AML-193 (cell line): ENCODE measurements around the gene IQCF2.
"Not testable (repeated sequence)": the region's sequence is repeated elsewhere in the genome, so short reads cannot be mapped to it uniquely, and the experiment has no call there.

ENCODE experiments used
- DNase-seq, 2 experiments: peaks; one replicate each; lab custom pipeline; 2025; lab: John Stamatoyannopoulos, UW

Gene IQCF2

DNA sequence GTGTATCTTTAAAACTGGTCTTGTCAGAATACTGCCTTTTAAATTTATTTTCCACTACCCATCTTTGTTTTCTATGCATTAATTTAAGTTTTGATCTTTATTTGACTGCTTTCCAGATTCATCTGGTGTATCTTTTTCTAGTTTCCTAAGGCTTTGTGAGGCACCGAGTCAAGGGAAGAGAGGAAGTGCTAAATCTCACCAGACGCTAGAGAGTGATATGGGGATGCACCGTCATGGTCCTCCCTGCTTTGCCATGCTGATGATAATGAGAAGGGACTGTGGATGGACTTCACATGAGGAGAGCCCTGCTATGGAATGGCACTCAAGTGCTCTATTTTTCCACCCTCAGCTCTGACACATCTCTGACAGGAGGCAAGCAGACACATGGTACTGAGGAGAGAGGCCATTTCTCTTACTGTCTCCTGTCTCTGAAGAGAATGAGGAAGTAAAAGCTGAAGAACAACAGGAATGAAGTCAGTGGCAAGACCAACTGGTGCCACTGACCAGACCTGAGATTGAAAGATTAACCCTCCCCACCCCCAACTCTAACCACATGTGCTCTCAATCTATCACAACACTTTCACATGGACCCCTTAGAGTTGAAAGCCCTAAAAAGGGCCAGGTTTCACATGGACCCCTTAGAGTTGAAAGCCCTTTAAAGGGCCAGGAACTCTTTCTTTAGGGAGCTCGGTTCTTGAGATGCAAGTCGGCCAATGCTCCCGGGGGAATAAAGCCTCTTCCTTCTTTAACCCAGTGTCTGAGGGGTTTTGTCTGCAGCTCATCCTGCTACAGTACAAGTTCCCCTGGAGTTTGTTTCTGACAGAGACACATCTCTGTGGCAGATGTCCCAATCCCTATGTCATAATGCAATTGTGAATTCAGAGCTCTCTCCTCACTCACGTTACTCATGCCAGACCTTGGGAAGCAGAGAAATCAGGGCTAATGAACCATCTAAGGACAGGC lies at the start of gene IQCF2:
Gene IQCF2, plus strand, starts transcription at position 913 of the 963 bp plus-strand sequence. CDS start 52 bp downstream, outside the sequence.
- DNase-seq = no peak

DNA sequence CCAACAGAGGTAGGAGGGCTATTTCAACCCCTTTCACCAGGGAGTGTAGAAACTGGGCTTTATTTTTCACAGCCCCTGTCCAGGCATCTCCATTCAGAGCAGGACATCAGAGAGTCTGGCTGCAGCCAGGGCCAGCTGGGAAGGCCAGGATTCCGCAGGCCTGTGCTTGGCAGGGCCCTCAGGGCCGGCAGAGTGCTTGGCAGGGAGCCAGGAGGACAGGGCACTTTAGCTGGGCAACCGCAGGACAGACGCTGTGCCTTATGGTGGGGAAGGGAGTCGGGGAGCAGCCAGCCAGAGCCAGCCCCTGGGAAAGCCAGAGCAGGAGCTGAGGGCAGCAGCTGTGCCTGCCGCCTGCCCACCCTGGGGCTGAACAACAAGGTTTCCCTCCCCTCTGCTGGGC lies 47.9 kb upstream of the IQCF2 start:
- no peak for DNase-seq

DNA sequence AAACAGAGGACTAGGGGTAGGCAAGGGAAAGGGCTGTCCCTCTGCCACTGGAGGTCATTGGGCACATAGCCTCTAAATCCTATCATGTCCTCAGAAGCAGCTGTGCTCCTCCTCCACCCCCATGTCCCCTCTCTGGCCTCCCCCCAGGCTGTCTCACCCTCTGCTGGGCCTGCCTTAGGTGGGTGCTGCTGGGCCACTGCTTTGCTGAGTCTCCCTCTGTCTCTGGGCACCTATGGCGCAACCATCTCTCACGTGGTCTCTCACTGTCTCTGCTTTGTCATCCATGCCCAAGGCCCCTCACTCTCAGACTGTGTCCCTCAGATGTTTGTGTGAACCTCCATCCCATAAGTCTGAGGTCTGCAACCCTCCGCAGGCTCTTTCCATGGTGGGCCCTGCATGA lies 47.4 kb upstream of the IQCF2 start:
- DNase-seq = no peak

DNA sequence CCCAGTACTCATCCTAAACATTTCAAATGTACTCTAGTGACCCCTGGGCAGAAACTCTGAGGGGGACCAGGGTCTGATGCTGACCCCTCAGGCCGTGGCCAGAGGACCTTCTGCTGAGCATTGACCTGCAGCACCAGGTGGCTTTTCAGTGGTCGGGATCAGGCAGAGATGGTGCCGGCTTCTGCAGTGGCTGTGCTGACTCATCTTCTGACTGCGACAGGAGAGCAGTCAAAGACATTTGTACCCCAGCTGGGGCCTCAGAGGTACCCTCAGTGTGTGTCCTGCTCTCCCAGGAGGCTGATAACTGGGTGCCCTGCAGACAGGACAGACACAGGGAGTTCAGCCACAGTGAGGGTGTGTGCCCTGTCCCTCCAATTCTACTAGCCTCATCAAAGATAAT lies 45.8 kb upstream of the IQCF2 start:
- DNase-seq = no peak

DNA sequence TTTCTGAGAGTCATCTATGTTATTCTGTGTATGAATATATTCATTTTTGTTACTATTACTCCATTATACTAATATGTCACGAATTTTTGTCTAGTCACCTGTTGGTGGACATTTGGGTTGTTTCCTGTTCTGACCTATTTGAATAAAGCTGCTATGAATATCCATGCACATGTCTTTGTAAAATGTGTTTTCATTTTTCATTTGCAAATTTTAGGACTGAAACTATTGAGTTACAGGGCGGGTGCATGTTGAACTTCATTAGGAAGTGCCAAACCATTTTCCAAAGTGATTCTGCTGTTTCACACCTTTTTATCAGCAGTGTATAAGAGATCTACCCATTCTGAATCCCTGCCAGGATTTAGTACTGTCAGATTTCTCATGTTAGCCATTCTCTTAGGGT lies 44.7 kb upstream of the IQCF2 start:
- DNase-seq = no peak

DNA sequence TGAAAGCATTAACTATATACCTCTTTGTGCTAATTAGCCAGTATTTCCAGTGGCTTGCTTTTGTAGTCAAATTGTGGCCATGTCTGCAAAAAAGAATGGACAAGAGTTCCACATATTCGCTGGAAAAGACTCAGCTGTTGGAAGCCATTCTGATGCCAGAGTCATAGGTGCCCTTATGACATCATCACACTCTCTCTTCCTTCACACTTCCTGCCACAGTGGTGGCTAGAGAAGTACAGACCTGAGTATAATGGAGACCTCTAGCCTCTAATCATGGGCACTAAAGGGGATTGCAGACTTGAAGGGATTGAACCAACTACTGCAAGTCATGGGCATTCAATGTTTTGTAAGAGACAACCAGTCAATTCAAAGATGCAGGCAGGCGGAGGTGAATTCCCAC lies 44.0 kb upstream of the IQCF2 start:
- DNase-seq = no peak

DNA sequence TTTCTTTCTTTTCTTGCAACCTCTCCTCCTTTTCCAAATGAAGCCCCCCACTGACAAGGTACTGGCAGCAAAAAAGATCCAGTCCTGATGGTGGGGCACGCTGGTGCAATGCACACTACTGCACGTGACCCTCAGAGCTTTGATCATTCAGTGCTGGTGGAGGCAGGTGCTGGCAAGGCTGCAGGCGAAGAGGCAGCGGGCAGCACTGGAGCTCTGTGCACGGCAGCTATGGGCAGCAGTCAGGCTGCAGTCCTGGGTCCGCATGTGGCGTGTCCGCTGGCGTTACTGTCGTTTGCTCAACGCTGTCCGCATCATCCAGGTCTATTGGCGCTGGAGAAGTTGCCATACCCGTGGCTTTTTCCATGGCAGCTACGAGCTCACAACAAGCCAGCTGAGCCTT lies 42.3 kb upstream of the IQCF2 start:
- no peak for DNase-seq

DNA sequence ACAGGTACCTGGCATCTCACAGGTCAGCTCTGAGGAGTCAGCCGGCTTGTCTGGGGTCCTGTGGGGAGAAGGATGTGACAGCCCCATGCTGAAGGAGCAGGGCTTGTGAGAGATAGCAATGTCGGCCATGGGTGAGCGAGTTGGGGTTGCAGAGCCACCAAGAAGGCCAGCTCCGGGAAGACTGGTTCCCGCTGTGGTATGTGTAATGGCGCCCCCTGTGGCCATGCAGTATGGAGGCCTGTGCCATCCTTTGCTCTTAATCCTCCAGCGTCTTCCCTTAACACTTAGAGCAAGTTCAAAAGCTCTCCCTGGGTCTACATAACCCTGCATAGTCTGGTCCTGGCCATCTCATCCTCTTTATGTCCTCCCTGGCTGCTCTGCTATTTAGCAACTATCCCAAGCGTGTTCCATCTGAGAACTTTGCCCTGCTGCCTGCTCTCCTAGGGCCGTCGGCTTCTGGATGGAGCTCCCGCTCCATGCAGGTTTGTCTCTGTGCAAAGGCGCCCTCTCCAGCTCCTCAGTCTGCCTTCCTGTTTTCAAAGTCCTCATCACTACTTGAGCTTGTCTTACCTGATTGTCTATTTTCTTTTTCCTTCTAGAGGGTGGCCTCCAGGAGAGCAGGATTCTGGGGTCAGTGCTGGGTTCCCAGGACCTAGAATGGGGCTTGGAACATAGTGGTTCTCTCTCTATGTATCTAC lies 41.6 kb upstream of the IQCF2 start:
- DNase-seq = no peak

DNA sequence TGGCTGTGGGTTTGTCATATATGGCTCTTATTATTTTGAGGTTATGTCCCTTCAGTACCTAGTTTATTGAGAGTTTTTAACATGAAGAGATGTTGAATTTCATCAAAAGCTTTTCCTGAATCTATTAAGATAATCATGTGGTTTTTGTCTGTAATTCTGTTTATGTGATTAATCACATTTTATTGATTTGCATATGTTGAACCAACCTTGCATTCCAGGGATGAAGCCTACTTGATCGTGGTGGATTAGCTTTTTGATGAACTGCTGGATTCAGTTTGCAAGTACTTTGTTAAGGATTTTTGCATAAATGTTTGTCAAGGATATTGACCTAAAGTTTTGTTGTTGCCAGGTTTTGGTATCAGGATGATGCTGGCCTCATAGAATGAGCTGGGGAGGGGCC lies 33.1 kb upstream of the IQCF2 start:
- DNase-seq = no peak

DNA sequence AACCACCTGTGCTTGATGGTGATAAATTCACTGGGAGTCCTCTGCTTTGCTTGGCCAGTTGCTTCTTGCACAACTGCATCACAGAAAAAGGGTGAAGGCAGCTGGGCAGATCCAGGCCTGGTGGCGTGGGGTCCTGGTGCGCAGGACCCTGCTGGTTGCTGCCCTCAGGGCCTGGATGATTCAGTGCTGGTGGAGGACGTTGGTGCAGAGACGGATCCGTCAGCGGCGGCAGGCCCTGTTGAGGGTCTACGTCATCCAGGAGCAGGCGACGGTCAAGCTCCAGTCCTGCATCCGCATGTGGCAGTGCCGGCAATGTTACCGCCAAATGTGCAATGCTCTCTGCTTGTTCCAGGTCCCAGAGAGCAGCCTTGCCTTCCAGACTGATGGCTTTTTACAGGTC lies 31.1 kb upstream of the IQCF2 start:
- DNase-seq = no peak

DNA sequence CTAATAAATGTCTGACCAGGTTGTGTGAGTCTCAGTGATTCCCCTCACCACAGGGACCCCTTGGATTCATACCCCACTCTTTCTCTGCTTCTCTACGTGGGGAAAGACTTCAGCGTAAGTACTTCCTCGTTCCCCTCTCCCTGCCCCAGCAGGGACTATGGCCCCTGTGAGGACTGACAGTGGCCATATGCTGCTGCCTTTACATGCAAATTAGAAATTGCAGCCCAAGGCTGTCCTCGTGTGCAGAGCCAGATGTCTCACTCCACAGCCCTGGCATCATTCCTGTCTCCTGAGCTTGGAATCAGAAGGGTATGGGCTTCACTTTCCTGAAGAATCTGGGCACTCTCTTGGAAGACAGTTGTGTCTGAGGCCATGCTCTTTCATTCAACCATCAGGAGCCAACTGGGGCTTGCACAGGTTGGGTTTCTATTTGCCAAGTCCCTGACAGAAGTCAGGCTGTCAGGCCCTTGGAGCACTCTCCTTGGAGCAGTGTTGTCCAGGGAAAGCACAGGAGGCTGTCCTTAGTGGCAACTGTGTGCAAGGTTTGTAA lies 30.5 kb upstream of the IQCF2 start:
- no peak for DNase-seq

DNA sequence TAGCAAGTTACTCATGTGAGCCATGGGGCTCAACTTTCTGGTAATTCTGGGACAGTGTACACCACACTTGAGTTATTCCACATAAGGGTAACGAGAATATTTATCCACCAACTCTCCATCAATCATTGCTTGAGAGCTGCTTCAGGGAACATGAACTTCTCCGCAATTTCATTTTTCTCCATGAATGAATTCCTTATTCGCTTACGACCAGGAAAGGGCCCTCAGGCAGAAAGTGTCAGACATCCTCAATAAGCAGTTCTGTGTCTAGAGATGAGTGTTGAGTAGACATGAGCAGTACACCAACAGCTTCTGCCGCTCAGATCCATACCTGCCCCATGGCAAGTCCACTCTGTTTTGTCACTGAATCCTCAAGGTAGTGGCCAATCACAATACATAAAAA lies 24.8 kb upstream of the IQCF2 start:
- DNase-seq = no peak

DNA sequence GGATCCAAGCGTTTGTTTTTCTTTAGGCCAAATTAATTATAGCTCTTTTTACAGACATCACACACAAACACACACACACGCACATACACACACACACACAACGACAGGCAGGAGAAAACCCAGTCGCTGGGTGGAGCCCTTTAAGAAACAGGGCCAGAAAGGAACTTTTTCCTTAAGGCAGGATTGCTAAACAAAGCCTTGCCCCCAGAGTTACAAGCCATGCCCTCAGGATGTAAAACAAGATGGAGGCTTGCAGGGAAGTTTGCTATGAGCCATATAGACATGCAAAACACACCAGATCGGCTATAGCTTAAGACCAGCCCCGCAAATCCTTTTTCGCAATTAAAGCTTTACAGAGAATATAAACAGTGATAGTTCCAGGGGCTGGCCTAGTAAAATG lies 16.3 kb upstream of the IQCF2 start:
- DNase-seq = no peak

DNA sequence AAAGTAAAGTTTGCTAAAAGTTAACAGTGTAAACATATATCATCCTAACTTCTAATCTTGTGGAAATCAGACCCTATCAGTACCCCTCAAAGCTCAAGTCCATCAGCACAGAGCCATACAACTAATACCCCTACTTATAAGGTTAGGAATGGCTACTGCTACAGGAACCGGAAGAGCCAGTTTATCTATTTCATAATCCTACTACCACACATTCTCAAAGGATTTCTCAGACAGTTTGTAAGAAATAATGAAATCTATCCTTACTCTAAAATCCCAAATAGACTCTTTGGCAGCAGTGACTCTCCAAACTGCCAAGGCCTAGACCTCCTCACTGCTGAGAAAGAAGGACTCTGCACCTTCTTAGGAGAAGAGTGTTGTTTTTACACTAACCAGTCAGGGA lies 6.0 kb upstream of the IQCF2 start:
- DNase-seq = not testable (repeated sequence)

DNA sequence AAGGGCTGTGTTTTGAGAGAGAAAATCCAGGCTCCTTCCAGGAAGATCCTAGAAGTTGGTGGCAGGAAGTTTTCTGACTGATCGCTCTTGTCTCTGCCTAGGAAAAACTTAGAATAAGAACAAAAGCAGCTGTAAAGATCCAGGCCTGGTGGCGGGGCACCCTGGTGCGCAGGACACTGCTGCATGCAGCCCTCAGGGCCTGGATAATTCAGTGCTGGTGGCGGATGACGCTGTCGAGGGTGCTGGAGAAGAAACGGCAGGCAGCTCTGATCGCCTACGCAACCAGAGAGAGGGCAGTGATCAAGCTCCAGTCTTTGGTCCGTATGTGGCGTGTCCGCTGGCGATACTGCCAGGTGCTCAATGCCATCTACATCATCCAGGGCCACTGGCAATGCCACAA lies 1.5 kb downstream of the IQCF2 start:
- DNase-seq = no peak

DNA sequence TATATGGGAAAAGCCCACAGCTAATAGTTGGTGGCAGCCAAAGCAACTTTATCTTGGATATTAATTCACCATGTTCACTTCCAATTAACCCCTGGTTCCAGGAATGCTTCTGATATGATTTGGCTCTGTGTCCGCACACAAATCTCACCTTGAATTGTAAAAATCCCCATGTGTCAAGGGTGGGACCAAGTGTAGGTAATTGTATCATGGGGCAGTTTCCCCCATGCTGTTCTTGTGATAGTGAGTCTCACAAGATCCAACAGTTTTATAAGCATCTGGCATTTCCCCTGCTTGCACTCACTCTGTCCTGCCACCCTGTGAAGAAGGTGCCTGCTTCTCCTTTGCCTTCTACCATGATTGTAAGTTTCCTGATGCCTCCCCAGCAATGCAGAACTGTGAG lies 7.5 kb downstream of the IQCF2 start:
- DNase-seq = not testable (repeated sequence)

DNA sequence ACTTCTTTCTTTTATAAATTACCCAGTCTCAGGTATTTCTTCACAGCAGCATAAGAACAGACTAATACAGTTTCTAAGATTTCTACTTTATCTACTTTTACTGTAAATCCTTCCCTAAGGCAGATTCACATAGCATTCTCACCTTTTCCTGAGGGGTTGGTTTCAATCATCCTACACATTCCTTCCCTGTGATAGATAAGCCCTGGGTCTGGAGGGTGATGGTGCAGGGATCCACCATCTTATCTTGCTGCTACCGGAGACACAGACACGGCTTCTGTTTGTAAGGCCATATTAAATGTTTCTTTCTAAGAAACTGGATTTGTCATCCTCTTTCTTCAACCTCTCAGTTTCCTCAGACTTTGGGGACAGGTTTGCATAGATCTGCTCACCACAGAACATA lies 7.9 kb downstream of the IQCF2 start:
- no peak for DNase-seq

DNA sequence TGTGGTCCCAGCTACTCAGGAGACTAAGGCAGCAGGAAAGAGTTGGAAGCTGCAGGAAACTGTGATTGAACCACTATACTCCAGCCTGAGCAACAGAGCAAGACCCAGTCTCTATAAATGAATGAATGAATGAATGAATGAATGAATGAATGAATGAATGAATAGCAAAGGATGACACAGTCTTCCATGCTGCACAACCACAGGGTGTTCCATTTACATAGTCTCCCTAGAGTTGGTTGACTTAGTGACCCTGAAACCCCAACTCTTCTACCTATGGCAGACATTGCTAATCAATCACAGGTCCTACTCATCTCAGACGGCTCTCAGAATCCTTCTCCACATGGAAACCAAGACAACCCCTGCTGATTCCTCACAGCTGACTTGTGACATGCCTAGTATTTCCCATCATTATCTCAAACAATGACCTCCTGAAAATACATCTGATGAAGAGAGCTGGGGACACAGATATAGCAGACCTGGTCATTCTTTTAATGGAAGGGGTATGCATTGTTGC lies 11.9 kb downstream of the IQCF2 start:
- no peak for DNase-seq

DNA sequence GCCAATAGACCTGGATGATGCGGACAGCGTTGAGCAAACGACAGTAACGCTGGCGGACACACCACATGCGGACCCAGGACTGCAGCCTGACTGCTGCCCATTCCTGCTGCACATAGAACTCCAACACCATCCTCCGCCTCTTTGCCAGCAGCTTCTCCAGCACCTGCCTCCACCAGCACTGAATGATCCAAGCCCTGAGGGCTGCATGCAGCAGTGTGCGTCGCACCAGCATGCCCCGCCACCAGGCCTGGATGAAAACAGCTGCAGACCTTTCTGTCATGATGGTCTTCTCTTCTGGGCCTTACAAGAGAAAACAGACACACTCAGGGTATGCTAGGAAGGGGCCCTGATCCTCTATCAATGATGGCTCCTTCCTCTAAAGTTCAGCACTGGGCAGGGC lies 12.5 kb downstream of the IQCF2 start:
- no peak for DNase-seq

DNA sequence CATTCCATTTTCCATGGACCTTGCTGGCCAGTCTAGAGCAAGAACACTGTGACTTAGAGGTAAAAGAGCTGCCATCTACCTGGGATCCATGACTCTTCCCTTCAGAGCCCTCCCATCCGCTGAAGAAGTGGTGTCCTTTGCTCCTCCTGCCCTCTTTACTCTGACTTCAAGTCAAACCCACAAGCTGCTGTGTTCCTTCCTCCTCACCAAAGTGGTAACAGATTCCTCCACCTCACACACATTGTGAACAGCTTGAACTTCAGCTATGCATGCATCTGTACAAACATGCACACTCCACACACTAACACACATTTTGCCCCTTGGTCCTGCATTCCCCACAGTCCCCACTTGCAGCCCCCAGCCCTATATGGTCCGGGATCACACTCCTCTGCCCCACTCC lies 13.0 kb downstream of the IQCF2 start:
- DNase-seq = no peak

DNA sequence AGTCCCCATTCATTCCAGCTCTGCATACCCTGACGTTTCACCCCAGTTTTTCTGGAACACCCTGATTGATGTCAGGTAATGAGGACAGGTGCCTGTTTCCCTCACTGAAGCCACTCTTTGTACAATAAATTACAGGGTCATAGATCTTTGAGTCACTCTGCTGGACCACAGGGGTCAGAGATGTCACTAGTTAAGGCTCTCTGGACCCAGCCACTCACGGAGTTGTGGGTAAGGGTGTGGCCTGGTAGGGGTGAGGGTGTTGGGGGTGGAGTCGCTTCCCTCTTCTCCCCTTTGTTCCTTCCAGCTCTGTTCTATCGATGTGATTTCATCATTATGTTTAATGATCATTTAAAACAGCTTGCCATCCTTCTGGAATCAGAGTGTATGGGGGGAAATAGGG lies 13.5 kb downstream of the IQCF2 start:
- no peak for DNase-seq

DNA sequence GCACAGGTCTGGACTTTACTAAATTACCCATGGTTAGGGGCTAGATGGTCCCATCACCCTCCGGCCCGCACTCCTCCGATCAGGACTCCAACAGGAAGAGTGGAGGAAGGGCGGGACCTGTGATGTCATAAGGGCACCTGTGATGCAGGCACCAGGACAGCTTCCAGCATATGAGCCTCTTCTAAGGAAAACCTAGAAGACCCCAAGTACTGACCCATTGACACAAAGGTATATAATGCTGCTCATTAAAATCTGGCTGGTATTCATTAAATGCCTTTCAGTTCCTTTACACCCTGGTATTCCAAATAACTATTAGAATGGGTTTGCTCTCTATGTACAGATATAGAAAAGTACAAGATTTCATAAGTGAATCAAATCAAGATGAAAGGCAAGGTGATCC lies 14.1 kb downstream of the IQCF2 start, which contains the start of gene IQCF5:
Gene IQCF5, minus strand, starts transcription at position 101 of the 400 bp plus-strand sequence. Its CDS starts 70 bp downstream, at position 31.
- no peak for DNase-seq

DNA sequence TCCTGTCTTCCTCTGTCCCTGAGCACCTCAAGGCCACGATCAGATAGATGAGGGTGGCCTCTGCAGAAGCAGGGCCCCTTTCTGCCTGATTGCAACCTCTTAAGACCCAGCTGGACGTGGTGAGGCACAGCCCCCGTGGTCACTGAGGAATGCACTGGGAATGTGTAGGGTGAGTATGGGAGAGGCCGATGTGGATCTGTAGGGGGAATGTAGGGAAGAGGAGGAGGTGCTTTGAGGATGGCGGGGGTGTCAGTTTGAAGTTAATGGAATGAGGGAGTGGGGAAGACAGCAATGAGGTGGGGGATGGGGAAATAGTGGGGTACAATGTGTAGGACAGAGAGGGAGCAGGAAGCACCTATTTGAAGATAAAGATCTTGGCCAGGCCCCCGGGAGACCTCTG lies 14.8 kb downstream of the IQCF2 start:
- no peak for DNase-seq
